Left colon (tissue), 2 donors: ENCODE data around the gene ESCO1. TPM values are rescaled to one million over a fixed set of nuclear protein-coding genes. Genes with fewer than 3 reads are reported as not detected.

Experiments
- ATAC-seq: fragments of 200-7000 bp; cut with Tn5 transposase; one replicate; pipeline ENCODE4 v1.9.1; 2020; ENCODE audit warnings: mild to moderate bottlenecking, moderate library complexity
- DNase-seq, 2 donors: peaks; one replicate each; pipeline ENCODE4 v3.0.0-alpha.2; 2020
- intact Hi-C, 2 donors: fragments of 100-400 bp; cut with DNase I in 1 of 2; cut with micrococcal nuclease in 1 of 2; formaldehyde crosslinking; loops; one replicate each; pipeline versions ENCODE4 v1.11.2 to v1.14.0; 2022; cut with DNase I, micrococcal nuclease
- total RNA-seq, 2 donors: library from RNA; stranded (reverse); fragmentation: NEBNext Ultra II Directional; extraction: Animal tissue kit (Norgen Biotek cat#: 25700); gene quantifications; one replicate each; pipeline ENCODE4 v1.2.1, GENCODE V29; 2021
- donor health status: DM: no; HTN: no; CAD: no.
- donor health status: DM: yes; HTN: yes; CAD: no.

The ESCO1 gene
- total RNA-seq, 2 donors from 2014 or later = 14.8 to 16.4 TPM

DNA sequence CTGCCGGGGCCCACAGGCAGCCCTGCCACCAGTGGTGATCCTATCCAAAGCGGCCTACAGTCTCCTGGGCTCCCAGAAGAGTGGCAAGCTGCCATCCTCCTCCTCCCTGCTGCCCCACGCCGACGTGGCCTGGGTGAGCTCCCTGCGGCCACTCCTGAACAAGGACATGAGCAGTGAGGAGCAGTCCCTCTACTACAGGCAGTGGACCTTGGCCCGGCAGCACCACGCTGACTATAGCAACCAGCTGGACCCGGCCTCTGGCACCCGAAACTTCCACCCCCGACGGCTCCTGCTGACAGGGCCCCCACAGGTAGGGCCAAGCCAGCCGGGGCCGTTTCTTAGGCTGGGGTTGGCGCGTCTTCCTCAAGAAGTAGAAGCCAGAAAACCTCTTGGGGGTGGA lies 100.5 kb downstream of the ESCO1 start:
- intact Hi-C loops = no loop called here
- no peak for DNase-seq
- ATAC-seq = no peak

DNA sequence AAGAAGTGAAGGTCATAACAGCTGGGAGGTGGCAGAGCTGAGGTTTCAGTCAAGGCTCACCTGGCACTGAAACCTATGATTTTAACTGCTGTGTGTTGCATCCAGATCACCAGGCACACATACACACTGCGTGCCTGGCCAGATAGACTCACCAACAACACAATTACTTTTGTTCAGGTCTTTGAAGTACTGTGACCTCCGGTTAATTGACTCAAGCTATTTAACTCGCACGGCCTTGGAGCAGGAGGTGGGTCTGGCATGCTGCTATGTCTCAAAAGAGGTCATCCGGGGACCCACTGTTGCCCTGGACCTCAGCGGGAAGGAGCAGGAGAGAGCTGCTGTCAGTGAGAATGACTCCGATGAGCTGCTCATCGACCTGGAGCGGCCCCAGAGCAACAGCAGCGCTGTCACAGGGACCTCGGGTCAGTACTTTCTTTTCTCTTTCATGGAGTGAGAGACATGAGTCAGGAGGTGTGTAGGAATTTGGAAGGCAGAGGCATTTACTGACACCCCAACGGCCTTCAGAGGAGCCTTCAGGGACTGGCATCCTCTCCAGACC lies 104.1 kb downstream of the ESCO1 start:
- DNase-seq = no peak
- no peak for ATAC-seq
- intact Hi-C loops = no loop called here

DNA sequence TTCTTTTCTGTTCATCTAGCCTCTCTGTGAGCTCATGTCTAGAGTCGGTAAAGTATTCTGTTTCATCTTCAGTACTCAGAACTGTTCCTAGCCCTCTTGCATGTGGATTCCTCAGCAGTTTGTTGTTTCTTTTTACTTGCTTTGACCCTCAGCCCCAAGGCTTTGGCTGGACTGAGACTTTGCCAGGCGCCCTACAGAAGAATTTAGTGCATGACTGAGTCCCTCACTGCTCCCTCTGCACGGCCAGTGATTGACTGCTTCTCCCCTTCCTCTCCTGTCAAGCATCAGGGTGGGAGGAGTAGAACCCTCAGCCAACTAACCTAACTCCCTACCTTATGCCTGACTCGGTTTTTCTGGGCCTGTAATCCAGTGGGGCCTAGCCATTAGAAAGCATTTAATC lies 109.8 kb downstream of the ESCO1 start:
- intact Hi-C loops = no loop called here
- no peak for DNase-seq
- ATAC-seq = no peak

DNA sequence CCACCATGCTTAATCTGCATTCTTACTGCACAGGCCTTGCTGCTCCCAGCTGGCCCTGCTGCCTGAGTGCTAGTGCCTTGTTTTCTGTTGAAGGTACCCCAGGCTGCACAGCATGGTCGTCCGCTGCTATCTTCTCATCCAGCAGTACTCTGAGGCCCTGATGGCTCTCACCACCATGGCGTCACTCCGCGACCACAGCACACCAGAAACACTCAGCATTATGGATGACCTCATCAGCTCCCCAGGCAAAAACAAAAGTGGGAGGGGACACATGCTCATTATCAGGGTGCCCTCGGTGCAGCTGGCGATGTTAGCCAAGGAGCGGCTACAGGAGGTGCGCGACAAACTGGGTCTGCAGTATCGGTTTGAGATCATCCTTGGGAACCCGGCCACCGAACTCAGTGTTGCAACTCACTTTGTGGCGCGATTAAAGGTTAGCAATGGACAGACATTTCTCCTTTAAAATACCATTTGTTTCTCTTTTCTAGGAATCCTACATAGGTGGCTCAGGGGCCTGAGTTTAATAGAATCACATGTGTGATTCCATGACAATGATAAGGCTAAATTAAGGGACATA lies 110.5 kb downstream of the ESCO1 start:
- ATAC-seq = no peak
- intact Hi-C loops = no loop called here
- no peak for DNase-seq

DNA sequence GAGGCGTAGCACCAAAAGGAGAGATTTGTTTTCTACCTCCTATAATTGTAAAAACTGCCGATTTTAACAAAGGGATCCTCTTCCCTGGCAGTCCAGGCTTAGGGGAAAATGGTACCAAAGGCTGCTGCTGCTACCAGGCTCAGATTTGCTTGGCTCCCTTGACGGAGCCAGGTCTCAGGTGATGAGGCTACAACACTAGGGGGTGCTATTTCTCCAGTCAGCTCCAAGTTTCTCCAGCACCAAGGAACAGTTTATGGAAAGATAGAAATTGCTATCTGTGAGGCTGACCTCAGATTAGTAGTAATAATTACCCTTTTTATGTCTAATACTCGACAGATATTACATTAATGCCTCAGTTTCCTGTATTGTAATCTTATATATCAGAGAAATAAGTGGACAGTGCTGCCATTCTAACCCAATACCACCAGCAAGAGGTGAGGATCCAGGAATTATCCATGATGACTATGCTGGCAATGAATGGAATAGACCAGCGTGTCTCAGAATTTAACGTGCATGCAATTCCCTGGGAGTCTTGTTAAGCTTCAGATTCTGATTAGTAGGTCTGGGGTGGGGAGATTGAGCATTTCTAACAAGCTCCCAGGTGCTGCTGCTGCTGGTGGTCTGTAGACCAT lies 111.3 kb downstream of the ESCO1 start:
- ATAC-seq = peak; percentile 80
- peak in 1 of 2 donors; percentile 25 for DNase-seq
- intact Hi-C loops = no loop called here

DNA sequence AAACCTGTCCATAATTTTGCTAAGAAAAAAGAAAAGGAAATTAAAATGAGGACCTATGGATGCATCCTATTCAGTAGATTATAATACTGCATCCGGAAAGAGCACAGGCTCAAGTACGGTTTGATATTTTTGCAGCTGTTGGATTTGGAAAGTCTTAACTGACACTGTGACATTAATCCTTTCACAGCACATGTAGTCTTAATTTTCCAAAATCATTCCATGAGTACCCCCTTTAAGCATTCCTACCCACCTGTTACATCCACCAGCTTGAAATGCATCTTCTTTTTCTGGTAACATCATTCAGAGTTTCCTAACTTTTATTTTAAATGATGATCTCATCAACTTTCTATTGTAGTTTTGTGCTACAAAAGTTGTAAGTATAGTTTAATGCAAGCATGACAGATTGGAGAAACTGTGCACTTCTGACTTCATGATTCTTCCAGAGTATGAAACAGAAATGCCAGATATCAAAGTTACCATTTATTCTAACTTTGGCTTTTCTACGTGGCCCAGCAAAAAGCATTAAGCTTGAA lies 113.5 kb downstream of the ESCO1 start:
- intact Hi-C loops = no loop called here
- ATAC-seq = no peak
- DNase-seq = no peak

DNA sequence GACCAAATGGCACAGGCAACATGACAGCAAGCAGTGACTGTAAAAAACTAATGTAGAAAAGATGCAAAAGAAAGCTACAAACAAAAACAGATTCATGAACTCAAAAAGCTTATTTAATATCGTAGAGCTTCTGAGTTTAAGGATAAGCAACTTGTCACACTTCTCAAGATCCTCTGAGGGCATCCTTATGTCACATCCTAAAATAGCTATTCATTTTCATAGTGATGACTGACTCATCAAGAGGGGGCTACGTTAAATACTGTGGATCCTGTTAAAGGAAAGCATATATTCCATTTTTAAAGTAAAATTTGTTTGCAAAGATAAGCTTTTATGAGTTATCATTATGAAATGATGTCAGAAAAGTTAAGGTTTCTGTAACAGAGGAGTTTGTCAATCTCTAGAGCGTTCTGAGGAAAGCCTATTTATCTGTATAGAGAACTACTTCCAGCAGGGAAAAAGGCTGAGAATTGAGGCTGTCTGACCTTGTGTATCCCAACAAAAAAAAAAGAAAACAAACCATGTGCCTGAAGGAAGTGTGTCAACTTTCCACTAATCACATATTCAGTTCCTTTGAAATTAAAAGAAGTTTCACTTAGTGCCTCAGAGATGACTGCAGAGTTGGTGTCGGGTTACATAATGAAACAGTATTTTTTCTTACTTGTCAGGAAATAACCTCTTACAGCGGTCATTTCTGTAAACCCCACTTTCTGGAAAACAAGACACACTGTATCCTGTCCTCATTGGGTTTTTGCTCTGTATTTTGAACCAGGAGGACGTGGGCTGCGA lies 115.5 kb downstream of the ESCO1 start:
- DNase-seq (no peak), ATAC-seq (no peak)

DNA sequence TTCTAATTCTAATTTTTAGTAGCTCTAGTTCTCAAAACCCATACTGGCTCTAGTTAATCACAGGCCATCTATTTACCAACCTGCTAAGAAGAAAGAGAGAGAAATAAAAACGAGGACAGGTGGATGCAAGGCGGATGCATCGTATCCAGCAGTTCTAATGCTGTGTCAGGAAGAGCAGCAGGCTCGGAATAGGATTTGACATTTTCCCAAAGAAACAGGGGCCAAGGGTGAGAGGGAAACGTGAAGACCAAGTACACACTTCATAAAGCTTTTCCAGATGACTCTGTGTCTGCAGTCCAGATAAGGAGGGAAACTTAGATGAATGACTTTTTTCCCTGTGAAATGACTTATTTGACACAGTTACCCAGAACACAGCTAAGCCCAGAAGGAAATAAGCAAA lies 117.5 kb downstream of the ESCO1 start:
- intact Hi-C loops = no loop called here
- DNase-seq (no peak), ATAC-seq (no peak)

More for the DNA sequence above, 115.5 kb downstream of the ESCO1 start:
- intact Hi-C loops = no loop called here

DNA sequence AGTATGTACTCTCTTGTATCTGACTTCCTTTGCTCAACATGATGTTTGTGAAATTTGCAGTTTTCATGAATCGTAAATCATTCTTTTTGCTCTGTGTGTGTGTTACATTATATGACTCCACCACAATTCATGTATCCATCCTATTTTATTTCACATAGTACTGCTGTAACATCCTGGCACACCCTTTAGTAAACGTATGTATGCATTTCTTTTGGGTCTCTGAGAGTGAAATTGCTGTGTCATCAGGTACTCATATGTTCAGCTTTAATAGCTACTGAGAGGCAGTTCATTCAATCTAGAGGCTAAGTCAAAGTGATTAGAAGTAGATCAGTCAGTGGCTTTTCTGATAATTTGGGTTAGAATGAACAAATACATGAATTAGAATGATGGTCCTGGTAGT lies 118.8 kb downstream of the ESCO1 start:
- intact Hi-C loops = no loop called here
- no peak for DNase-seq
- no peak for ATAC-seq

DNA sequence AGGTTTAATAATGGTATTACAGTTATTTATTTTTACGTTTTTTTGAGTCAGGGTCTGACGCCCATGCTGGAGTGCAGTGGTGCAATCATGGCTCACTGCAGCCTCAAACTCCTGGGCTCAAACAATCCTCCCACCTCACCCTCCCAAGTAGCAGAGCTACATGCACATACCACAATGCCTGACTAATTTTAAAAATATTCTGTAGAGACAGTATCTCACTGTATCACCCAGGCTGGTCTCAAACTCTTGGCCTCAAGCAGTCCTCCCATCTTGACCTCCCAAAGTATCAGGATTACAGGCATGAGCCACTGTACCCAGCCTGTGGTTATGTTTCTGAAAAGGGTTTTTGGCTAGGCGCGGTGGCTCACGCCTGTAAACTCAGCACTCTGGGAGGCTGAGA lies 120.8 kb downstream of the ESCO1 start:
- intact Hi-C loops = no loop called here
- DNase-seq = no peak
- no peak for ATAC-seq

Other genes with a start within 250 kb of the ESCO1 start
- 10 to 100 TPM; 24.2 to 44.4 TPM for gene SNRPD1, start 11.6 kb upstream of the ESCO1 start, total RNA-seq
- gene ABHD3, start 104.1 kb upstream of the ESCO1 start, total RNA-seq = 100 to 1,000 TPM; 131 TPM
- gene MIB1, start 140.1 kb upstream of the ESCO1 start, total RNA-seq = 10 to 100 TPM; 27.3 to 31.9 TPM